T-cell (primary cell): Measurements from ENCODE around the gene PCDHB8. TPM values are rescaled to one million over a fixed set of nuclear protein-coding genes. Genes with fewer than 3 reads are reported as not detected.
"Not testable (repeated sequence)": the region's sequence is repeated elsewhere in the genome, so short reads cannot be mapped to it uniquely, and the experiment has no call there.

Source experiments
- ATAC-seq, 4 experiments: fragments of 200-7000 bp in 3 of 4; fragments of 150-1000 bp in 1 of 4; cut with Tn5 transposase; replicated peaks in 1 of 4; 1 replicate in 3 of 4; 2 replicates in 1 of 4; pipeline ENCODE4 v1.10.0; 2021; ENCODE audit warnings: moderate library complexity in 3 of 4, mild to moderate bottlenecking in 2 of 4, moderate number of reproducible peaks in 1 of 4
- CTCF ChIA-PET, 2 donors: fragments of 300-600 bp; sonication (Branson Sonifier 250); formaldehyde crosslinking; loops; one replicate each; lab custom pipeline; 2022; ENCODE audit warnings: antibody characterized with exemption in 2 of 2; lab: Charles Lee
- POLR2A ChIA-PET, 2 donors: fragments of 300-600 bp; sonication (Branson Sonifier 250); formaldehyde crosslinking; loops; one replicate each; lab custom pipeline; 2022; ENCODE audit warnings: antibody characterized with exemption in 2 of 2; lab: Charles Lee
- DNase-seq, 35 experiments: peaks; one replicate each; pipeline versions ENCODE4 v3.0.0 to v3.0.0-alpha.2; 2013 to 2023
- H3K27ac ChIP-seq: one replicate; pipeline ENCODE4 v1.5.1; 2013; ENCODE audit warnings: low read length
- H3K27me3 ChIP-seq, 2 experiments: replicated peaks in 1 of 2; 1 replicate in 1 of 2; 2 replicates in 1 of 2; pipeline versions ENCODE4 v1.6.1 to v1.7.0; 2013; ENCODE audit warnings: low read length in 1 of 2, mixed read lengths in 1 of 2; ENCODE audit not compliant: control insufficient read depth in 2 of 2, insufficient read depth in 2 of 2; ENCODE audit errors: extremely low read depth in 1 of 2
- H3K36me3 ChIP-seq, 2 donors: 1 replicate in 1 of 2; 2 replicates in 1 of 2; pipeline versions ENCODE4 v1.6.1 to v1.7.0; 2013; ENCODE audit warnings: low read length in 1 of 2; ENCODE audit not compliant: control insufficient read depth in 2 of 2, insufficient read depth in 1 of 2; ENCODE audit errors: extremely low read depth in 1 of 2
- H3K4me1 ChIP-seq, 2 experiments: 1 replicate in 1 of 2; 2 replicates in 1 of 2; pipeline versions ENCODE4 v1.6.1 to v1.7.0; 2013; ENCODE audit warnings: low read length in 2 of 2, mixed read lengths in 1 of 2; ENCODE audit not compliant: insufficient read depth in 2 of 2, control insufficient read depth in 1 of 2; ENCODE audit errors: extremely low read depth in 1 of 2
- H3K4me3 ChIP-seq, 2 donors: 1 replicate in 1 of 2; 2 replicates in 1 of 2; pipeline versions ENCODE4 v1.5.1 to v1.7.0; 2013; ENCODE audit warnings: mild to moderate bottlenecking in 2 of 2, low read length in 1 of 2, moderate library complexity in 1 of 2; ENCODE audit not compliant: control insufficient read depth in 1 of 2; ENCODE audit errors: extremely low read depth in 1 of 2
- H3K9me3 ChIP-seq: 2 replicates; pipeline ENCODE4 v1.7.0; 2013
- H3K27ac Mint-ChIP-seq, 2 donors: one replicate each; pipeline ENCODE4 v1.8.0; 2020 to 2021; ENCODE audit warnings: mild to moderate bottlenecking in 2 of 2, mixed read lengths in 2 of 2
- H3K27me3 Mint-ChIP-seq, 2 donors: one replicate each; pipeline ENCODE4 v1.8.0; 2021 to 2022; ENCODE audit warnings: mixed read lengths in 2 of 2
- H3K36me3 Mint-ChIP-seq: one replicate; pipeline ENCODE4 v1.8.0; 2021; ENCODE audit warnings: mixed read lengths
- H3K4me1 Mint-ChIP-seq, 3 donors: one replicate each; pipeline ENCODE4 v1.8.0; 2020 to 2022; ENCODE audit warnings: mixed read lengths in 3 of 3, mild to moderate bottlenecking in 1 of 3
- H3K4me3 Mint-ChIP-seq, 3 donors: one replicate each; pipeline ENCODE4 v1.8.0; 2020 to 2022; ENCODE audit warnings: mild to moderate bottlenecking in 3 of 3, mixed read lengths in 3 of 3, moderate library complexity in 3 of 3
- H3K9me3 Mint-ChIP-seq, 3 donors: one replicate each; pipeline ENCODE4 v1.8.0; 2020 to 2022; ENCODE audit warnings: mixed read lengths in 3 of 3
- WGBS: methylation state at CpG from one replicate; pipeline ENCODE4 v1.1.5; 2013; ENCODE audit warnings: missing lambda C conversion rate; ENCODE audit not compliant: insufficient coverage; 5-methylcytosine and 5-hydroxymethylcytosine counted together
- total RNA-seq, 35 experiments: library from RNA in 6 of 35; stranded (reverse) in 6 of 35; fragments of 120-200 nt in 1 of 35; gene quantifications; one replicate each; pipeline versions ENCODE4 v1.2.1 to v1.2.4 and lab custom pipeline; 2013 to 2026

PCDHB8 gene
- total RNA-seq (not detected), total RNA-seq (lab: John Stamatoyannopoulos, UW) (0 to 0.09 (median 0) reads per million in 29 experiments)
- total RNA-seq (2013) = not detected

DNA sequence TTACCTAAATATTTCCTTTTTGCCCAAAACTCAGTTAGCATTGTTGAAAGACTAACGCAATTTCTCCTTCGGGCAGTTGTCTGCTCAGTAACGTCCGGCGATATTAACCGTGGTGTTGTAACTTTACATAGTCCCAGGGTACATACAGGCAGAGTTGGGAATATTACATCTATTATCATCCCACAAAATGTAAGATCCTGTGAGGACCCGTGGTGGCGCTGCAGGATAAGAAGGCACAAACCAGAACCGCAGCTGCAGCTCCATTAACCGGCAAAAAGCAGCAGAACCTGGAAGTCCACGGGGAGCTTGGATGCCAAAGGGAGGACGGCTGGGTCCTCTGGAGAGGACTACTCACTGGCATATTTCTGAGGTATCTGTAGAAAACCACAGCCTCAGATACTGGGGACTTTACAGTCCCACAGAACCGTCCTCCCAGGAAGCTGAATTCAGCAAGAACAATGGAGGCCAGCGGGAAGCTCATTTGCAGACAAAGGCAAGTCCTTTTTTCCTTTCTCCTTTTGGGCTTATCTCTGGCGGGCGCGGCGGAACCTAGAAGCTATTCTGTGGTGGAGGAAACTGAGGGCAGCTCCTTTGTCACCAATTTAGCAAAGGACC, at the start of gene PCDHB8:
Gene PCDHB8 (plus strand): TSS at position 214 of the 615 bp plus-strand sequence. CDS start 245 bp downstream, at position 459.
- DNase-seq, H3K4me3 ChIP-seq, H3K9me3 ChIP-seq, H3K36me3 ChIP-seq, ATAC-seq, H3K27ac ChIP-seq, H3K27ac Mint-ChIP-seq, H3K4me3 Mint-ChIP-seq, H3K4me1 ChIP-seq, POLR2A ChIA-PET, H3K4me1 Mint-ChIP-seq, H3K36me3 Mint-ChIP-seq, CTCF ChIA-PET: not testable (repeated sequence)
- Mint-ChIP-seq H3K27me3 (peaks cover 28 to 34% of the 10 kb centered on the region in 2 donors), H3K9me3 (peaks cover 7 to 13% (median 10%) of the 10 kb centered on the region in 3 donors)
- H3K27me3 ChIP-seq = peaks cover 0 to 33% of the 10 kb centered on the region in 2 experiments
- no CpG with 5 or more reads among the region's 18 CpGs for WGBS

DNA sequence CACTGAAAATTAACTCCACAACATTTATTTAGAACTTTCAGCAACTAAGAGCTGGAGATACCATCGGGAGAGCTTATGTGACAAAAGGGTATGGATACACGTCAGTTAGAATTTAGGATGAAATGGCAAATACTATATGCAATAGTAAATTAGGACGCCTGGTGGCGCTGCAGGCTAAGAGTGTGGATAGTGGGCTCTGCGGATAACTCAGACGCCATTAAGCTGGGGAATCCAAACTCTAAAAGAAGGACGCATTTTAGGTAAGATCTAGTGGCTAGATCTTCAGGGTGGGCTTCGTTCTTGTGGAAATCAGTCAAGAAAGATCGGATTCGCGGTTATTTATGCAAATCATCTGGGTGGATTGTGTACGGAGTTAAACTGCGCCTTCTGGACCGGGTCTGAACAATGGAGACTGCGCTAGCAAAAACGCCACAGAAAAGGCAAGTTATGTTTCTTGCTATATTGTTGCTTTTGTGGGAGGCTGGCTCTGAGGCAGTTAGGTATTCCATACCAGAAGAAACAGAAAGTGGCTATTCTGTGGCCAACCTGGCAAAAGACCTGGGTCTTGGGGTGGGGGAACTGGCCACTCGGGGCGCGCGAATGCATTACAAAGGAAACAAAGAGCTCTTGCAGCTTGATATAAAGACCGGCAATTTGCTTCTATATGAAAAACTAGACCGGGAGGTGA, 42.4 kb upstream of the PCDHB8 start, which contains the start of gene PCDHB5:
Gene PCDHB5 (plus strand): TSS at position 177 of the 688 bp plus-strand sequence. CDS start 229 bp downstream, at position 406.
- Histone ChIP-seq H3K27ac (no peak within 1 kb of the TSS), H3K4me1 (peaks cover 0 to 6% of the 10 kb centered on the region in 2 experiments), H3K36me3 (no peaks in the 10 kb centered on the region), H3K9me3 (peaks cover 8% of the 10 kb centered on the region), H3K27me3 (peaks cover 0 to 9% of the 10 kb centered on the region in 2 experiments), H3K4me3 (no peak within 1 kb of the TSS)
- POLR2A ChIA-PET = no interaction called here
- Mint-ChIP-seq H3K27ac (no peak within 1 kb of the TSS), H3K36me3 (no peaks in the 10 kb centered on the region), H3K4me3 (peak within 1 kb of the TSS; percentile 53 to 62 (median 62)), H3K9me3 (peaks cover 7 to 44% (median 36%) of the 10 kb centered on the region in 3 donors), H3K4me1 (peaks cover 8 to 14% (median 9%) of the 10 kb centered on the region in 3 donors), H3K27me3 (peaks cover 24 to 25% of the 10 kb centered on the region in 2 donors)
- DNase-seq (peak in 1 of 35 experiments; percentile 16), ATAC-seq (no peak)
- WGBS = 30% methylated on average over 21 of the region's 22 CpGs
- CTCF ChIA-PET = interaction anchor here in 1 of 2 donors (1.3 kb wide), 1 partner anchor 13 kb away, joined by 3 read pairs; the partner anchor contains the start of gene PCDHB4

DNA sequence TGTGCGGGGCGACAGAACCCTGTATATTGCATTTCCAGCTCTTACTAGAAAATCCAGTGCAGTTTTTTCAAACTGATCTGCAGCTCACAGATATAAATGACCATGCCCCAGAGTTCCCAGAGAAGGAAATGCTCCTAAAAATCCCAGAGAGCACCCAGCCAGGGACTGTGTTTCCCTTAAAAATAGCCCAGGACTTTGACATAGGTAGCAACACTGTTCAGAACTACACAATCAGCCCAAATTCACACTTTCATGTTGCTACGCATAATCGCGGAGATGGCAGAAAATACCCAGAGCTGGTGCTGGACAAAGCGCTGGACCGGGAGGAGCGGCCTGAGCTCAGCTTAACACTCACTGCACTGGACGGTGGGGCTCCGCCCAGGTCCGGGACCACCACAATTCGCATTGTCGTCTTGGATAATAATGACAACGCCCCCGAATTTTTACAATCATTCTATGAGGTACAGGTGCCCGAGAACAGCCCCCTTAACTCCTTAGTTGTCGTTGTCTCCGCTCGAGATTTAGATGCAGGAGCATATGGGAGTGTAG, 41.8 kb upstream of the PCDHB8 start:
- peak overlapping the region in 2 of 3 donors; percentile 53 to 62 for H3K4me3 Mint-ChIP-seq
- DNase-seq = no peak
- no peak for ATAC-seq
- ChIA-PET POLR2A (no interaction called here), CTCF (interaction anchor here in 1 of 2 donors (1.3 kb wide), 1 partner anchor 14 kb away, joined by 3 read pairs; the partner anchor contains the start of gene PCDHB4)
- peaks cover 8 to 14% (median 9%) of the 10 kb centered on the region in 3 donors for H3K4me1 Mint-ChIP-seq
- Histone ChIP-seq H3K36me3 (no peaks in the 10 kb centered on the region), H3K9me3 (peaks cover 8% of the 10 kb centered on the region), H3K27ac (no peak overlapping the region), H3K27me3 (peaks cover 0 to 8% of the 10 kb centered on the region in 2 experiments), H3K4me1 (peaks cover 0 to 6% of the 10 kb centered on the region in 2 experiments), H3K4me3 (no peak overlapping the region)
- 61% methylated on average over 14 of the region's 19 CpGs for WGBS
- peaks cover 21 to 25% of the 10 kb centered on the region in 2 donors for H3K27me3 Mint-ChIP-seq
- H3K27ac Mint-ChIP-seq = no peak overlapping the region
- peaks cover 7 to 44% (median 36%) of the 10 kb centered on the region in 3 donors for H3K9me3 Mint-ChIP-seq
- no peaks in the 10 kb centered on the region for H3K36me3 Mint-ChIP-seq

DNA sequence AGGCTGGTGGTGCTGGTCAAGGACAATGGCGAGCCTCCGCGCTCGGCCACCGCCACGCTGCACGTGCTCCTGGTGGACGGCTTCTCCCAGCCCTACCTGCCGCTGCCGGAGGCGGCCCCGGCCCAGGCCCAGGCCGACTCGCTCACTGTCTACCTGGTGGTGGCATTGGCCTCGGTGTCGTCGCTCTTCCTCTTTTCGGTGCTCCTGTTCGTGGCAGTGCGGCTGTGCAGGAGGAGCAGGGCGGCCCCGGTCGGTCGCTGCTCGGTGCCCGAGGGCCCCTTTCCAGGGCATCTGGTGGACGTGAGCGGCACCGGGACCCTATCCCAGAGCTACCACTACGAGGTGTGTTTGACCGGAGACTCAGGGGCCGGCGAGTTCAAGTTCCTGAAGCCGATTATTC, 40.2 kb upstream of the PCDHB8 start:
- 47% methylated on average over 22 of the region's 34 CpGs for WGBS
- CTCF ChIA-PET = not testable (repeated sequence)

DNA sequence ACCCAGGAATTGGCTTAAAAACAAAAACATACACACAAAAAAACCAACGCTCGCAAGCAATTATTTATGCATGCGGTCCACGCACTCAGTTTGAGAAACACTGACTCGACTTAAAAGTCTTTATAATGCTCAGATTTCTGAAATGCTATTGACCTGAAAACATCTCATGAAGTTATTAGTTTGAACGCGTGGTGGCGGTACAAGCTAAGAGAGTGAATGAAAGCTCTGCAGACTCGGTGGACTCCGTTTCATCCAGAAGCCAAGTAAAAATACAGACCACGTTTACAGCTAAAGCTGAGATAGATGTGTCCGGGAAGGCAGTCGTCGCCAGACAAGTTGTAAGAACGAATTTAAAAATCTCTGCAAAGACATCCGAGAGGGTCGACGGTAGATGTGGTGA, 27.8 kb upstream of the PCDHB8 start, which contains the start of gene PCDHB6:
Gene PCDHB6 (plus strand): TSS at position 246 of the 400 bp plus-strand sequence. CDS start 201 bp downstream, outside the sequence.
- peaks cover 4% of the 10 kb centered on the region for H3K36me3 Mint-ChIP-seq
- Histone ChIP-seq H3K36me3 (no peaks in the 10 kb centered on the region), H3K9me3 (no peaks in the 10 kb centered on the region), H3K27me3 (peaks cover 7 to 23% of the 10 kb centered on the region in 2 experiments), H3K4me3 (no peak within 1 kb of the TSS), H3K27ac (no peak within 1 kb of the TSS), H3K4me1 (no peaks in the 10 kb centered on the region)
- ATAC-seq (no peak), DNase-seq (peak in 2 of 35 experiments; percentile 2 to 8)
- peaks cover 6 to 25% (median 15%) of the 10 kb centered on the region in 3 donors for H3K9me3 Mint-ChIP-seq
- H3K4me3 Mint-ChIP-seq = peak within 1 kb of the TSS in 1 of 3 donors; percentile 22
- POLR2A ChIA-PET = interaction anchor here in 1 of 2 donors (0.8 kb wide), 1 partner anchor 414 kb away, joined by 3 read pairs; no protein-coding TSS in a partner anchor
- peaks cover 39 to 49% of the 10 kb centered on the region in 2 donors for H3K27me3 Mint-ChIP-seq
- H3K27ac Mint-ChIP-seq = no peak within 1 kb of the TSS
- WGBS = 12% methylated on average over 9 of the region's 18 CpGs
- CTCF ChIA-PET = no interaction called here
- peaks cover 3 to 7% (median 5%) of the 10 kb centered on the region in 3 donors for H3K4me1 Mint-ChIP-seq

More for the DNA sequence above, 40.2 kb upstream of the PCDHB8 start:
- ATAC-seq, H3K4me1 ChIP-seq, H3K27ac ChIP-seq, H3K4me3 ChIP-seq, H3K36me3 ChIP-seq, DNase-seq, POLR2A ChIA-PET, H3K36me3 Mint-ChIP-seq, H3K9me3 ChIP-seq, H3K27ac Mint-ChIP-seq, H3K4me3 Mint-ChIP-seq: not testable (repeated sequence)
- H3K4me1 Mint-ChIP-seq = peaks cover 8 to 14% (median 9%) of the 10 kb centered on the region in 3 donors
- peaks cover 7 to 39% (median 33%) of the 10 kb centered on the region in 3 donors for H3K9me3 Mint-ChIP-seq
- peaks cover 0 to 11% of the 10 kb centered on the region in 2 experiments for H3K27me3 ChIP-seq
- H3K27me3 Mint-ChIP-seq = peaks cover 21 to 31% of the 10 kb centered on the region in 2 donors
